KOPT-K1 (cell line): ENCODE measurements around the gene SH3D21.

Source experiments
- H3K27ac ChIP-seq: fragments of 200-600 bp; sonication (generic); 2 replicates; pipeline ENCODE4 v1.5.1; 2016; ENCODE audit warnings: antibody characterized with exemption, mild to moderate bottlenecking, low read depth, low read length; ENCODE audit not compliant: poor library complexity, severe bottlenecking
- H3K36me3 ChIP-seq: fragments of 200-600 bp; sonication (generic); 2 replicates; pipeline ENCODE4 v1.5.1; 2017; ENCODE audit warnings: antibody characterized with exemption, mild to moderate bottlenecking, low read length, moderate library complexity; ENCODE audit not compliant: insufficient read depth
- H3K9me3 ChIP-seq: fragments of 200-600 bp; sonication (generic); 2 replicates; pipeline ENCODE4 v1.5.1; 2017; ENCODE audit warnings: antibody characterized with exemption, low read length, mild to moderate bottlenecking; ENCODE audit not compliant: insufficient read depth, poor library complexity, severe bottlenecking

The SH3D21 gene

GRCh38 chr1:36306210-36306901 is at the start of gene SH3D21:
Gene SH3D21 (plus strand): TSS chr1:36306368. CDS start chr1:36306421, 53 bp downstream.
- Histone ChIP-seq H3K27ac (peak within 1 kb of the TSS; percentile 33), H3K36me3 (peaks cover 48% of the 10 kb centered on the region), H3K9me3 (no peaks in the 10 kb centered on the region)

- Histone ChIP-seq H3K36me3 (peaks cover 82% of the 10 kb centered on the region), H3K27ac (no peak overlapping the region), H3K9me3 (no peaks in the 10 kb centered on the region)
Measured at GRCh38 chr1:36256558-36257374, 49.4 kb upstream of the SH3D21 start.

- H3K27ac ChIP-seq: no peak overlapping the region
- H3K36me3 ChIP-seq: peaks cover 86% of the 10 kb centered on the region
- no peaks in the 10 kb centered on the region for H3K9me3 ChIP-seq
Measured at GRCh38 chr1:36257375-36257767, 48.8 kb upstream of the SH3D21 start.

DNA sequence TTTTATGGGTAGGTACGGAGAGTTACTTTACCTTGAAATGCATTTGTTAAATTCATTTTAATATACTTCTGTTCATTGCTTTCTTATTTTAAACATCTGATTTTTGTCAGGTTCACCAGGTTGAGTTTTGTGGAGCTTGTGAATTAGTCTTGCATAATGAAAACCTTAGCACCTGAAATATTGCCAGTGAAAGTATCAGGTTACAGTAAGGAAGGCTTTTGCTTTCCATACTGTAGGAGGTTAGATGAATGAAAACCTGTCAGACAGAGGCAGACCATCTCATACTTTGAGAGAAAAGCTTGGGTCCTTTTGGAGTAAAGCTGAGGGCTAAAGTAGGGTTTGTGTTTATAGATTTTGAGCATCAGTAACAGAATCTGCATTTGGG is 47.2 kb upstream of the SH3D21 start:
- Histone ChIP-seq H3K36me3 (peaks cover 88% of the 10 kb centered on the region), H3K9me3 (no peaks in the 10 kb centered on the region), H3K27ac (no peak overlapping the region)

DNA sequence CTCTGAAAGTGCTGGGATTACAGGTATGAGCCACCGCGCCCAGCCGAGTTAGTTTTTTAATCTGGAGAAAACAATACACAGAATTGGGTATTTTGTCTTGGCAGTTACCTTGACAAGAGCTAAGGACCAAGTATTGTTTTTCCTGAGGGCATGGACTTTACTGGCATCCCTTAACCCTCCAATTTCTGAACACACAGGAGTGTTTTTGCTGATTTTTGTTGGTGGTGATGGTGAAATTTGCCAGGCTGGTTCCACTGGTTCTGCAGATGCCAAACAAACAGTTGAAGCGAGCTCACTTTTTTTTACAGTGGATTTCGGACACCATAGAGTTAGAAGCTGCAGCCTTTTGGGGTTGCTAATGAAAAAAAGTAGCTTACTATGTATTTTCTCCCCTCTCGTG is 37.2 kb upstream of the SH3D21 start:
- Histone ChIP-seq H3K9me3 (no peaks in the 10 kb centered on the region), H3K27ac (no peak overlapping the region), H3K36me3 (peaks cover 94% of the 10 kb centered on the region)

- Histone ChIP-seq H3K27ac (no peak overlapping the region), H3K9me3 (no peaks in the 10 kb centered on the region), H3K36me3 (peaks cover 94% of the 10 kb centered on the region)
Measured at GRCh38 chr1:36269408-36269838, 36.7 kb upstream of the SH3D21 start.

DNA sequence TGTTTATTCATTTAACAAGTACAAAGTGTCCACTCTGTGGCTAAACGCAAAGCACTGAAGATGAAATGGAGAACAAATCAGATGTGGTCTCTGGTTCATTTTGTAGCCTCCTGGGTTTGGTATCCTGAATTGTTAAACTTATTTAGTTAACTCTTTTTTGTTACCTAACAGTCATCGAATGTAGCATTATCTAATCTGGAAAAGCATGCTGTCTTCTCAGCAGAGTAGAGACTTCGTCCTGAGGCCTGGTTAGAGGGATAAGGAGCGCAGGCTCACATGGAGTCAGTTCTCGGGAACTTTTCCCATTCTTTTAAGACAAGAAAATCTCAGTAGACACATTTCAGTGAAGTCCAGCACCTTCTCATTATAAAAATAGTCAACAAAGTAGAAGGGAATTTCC is 33.1 kb upstream of the SH3D21 start:
- H3K9me3 ChIP-seq: no peaks in the 10 kb centered on the region
- no peak overlapping the region for H3K27ac ChIP-seq
- peaks cover 80% of the 10 kb centered on the region for H3K36me3 ChIP-seq

- H3K27ac ChIP-seq: no peak overlapping the region
- no peaks in the 10 kb centered on the region for H3K9me3 ChIP-seq
- peaks cover 73% of the 10 kb centered on the region for H3K36me3 ChIP-seq
Measured at GRCh38 chr1:36274201-36274600, 32.0 kb upstream of the SH3D21 start.

- Histone ChIP-seq H3K27ac (no peak overlapping the region), H3K36me3 (peaks cover 58% of the 10 kb centered on the region), H3K9me3 (no peaks in the 10 kb centered on the region)
Measured at GRCh38 chr1:36276688-36277087, 29.5 kb upstream of the SH3D21 start.

DNA sequence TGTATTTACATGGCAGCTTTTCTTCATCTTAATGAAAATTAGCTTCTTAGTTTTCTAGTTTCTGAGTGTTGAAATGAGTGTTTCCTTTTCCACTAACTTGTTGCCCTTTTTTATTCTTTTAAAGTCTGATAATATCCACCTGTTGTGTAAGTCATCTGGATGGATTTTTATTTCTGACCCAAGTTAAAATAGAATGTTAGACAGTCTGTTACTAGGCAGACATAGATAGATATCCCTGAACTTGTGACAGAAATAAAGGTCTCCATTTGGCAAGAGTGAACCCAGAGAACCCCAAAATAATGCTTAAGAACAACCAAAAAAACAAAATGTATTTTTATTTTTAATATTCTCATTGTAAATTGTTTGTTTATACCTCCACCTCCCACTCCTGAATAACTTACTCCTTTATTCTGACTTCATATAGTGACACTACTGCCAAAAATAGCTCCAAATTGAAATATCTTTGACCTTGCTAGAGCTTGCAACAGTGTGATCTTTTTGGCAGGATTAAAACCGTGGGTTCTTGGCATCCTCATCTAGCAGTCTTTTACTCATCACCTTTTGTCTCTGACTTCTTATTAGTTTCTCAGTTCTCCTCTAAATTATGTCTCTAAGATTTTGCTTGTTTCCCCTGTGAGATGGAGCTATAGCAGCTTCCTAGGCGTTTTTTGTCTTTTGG is 26.9 kb upstream of the SH3D21 start:
- H3K9me3 ChIP-seq: no peaks in the 10 kb centered on the region
- no peak overlapping the region for H3K27ac ChIP-seq
- H3K36me3 ChIP-seq: peaks cover 55% of the 10 kb centered on the region

- Histone ChIP-seq H3K27ac (no peak overlapping the region), H3K9me3 (no peaks in the 10 kb centered on the region), H3K36me3 (peaks cover 55% of the 10 kb centered on the region)
Measured at GRCh38 chr1:36279789-36280296, 26.3 kb upstream of the SH3D21 start.

GRCh38 chr1:36284061-36284460 is 22.1 kb upstream of the SH3D21 start:
- no peak overlapping the region for H3K27ac ChIP-seq
- no peaks in the 10 kb centered on the region for H3K9me3 ChIP-seq
- H3K36me3 ChIP-seq: peaks cover 81% of the 10 kb centered on the region

DNA sequence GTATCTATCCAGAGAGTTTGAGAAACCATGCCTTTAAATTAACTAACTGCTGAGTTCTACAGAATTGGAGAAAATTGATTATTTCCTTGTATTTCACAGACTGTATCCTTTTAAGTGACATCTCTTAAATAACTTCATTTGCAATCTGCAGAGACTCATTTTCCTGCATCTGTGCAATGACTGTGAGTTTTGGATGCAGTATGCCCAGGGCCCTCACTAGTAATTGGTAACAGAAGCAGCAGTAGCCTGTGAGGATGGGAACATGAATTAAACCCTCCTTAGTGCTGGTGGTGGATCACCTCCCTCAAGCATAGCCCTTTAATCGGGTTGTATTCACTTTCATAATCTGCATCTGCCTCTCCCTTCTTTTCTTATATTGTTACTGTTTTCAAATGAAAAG is 21.7 kb upstream of the SH3D21 start:
- Histone ChIP-seq H3K36me3 (peaks cover 86% of the 10 kb centered on the region), H3K27ac (no peak overlapping the region), H3K9me3 (no peaks in the 10 kb centered on the region)

GRCh38 chr1:36285443-36286101 is 20.6 kb upstream of the SH3D21 start:
- Histone ChIP-seq H3K27ac (no peak overlapping the region), H3K36me3 (peaks cover 94% of the 10 kb centered on the region)

DNA sequence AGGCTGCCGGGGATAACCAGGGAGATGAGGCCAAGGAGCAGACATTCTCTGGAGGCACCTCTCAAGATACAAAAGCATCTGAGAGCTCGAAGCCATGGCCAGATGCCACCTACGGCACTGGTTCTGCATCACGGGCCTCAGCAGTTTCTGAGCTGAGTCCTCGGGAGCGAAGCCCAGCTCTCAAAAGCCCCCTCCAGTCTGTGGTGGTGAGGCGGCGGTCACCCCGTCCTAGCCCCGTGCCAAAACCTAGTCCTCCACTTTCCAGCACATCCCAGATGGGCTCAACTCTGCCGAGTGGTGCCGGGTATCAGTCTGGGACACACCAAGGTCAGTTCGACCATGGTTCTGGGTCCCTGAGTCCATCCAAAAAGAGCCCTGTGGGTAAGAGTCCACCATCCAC is 19.4 kb upstream of the SH3D21 start:
- Histone ChIP-seq H3K36me3 (peaks cover 99% of the 10 kb centered on the region), H3K9me3 (no peaks in the 10 kb centered on the region), H3K27ac (no peak overlapping the region)

More at GRCh38 chr1:36285443-36286101, 20.6 kb upstream of the SH3D21 start:
- H3K9me3 ChIP-seq: no peaks in the 10 kb centered on the region
